Measurements from ENCODE around the gene GALNT2. TPM values are rescaled to one million over a fixed set of nuclear protein-coding genes. Genes with fewer than 3 reads are reported as not detected.
A peak's percentile ranks its signal among the peaks of the same experiment; 100 is the strongest.

The GALNT2 gene
- total RNA-seq, 1 experiment from 2014 or later, result 114 TPM

- ChIA-PET POLR2A (no interaction called here), CTCF (interaction anchor here (0.6 to 0.7 kb wide), 4 partner anchors 35 to 260 kb away, joined by 3 to 5 read pairs (median 4); no protein-coding TSS in a partner anchor)
- Mint-ChIP-seq H3K27ac (ENCODE audit: low read depth, unreplicated experiment) (no peak overlapping the region), H3K9me3 (ENCODE audit: unreplicated experiment) (no peaks in the 10 kb centered on the region), H3K4me3 (ENCODE audit: unreplicated experiment) (no peak overlapping the region), H3K4me1 (ENCODE audit: insufficient read depth, unreplicated experiment) (peaks cover 6% of the 10 kb centered on the region), H3K36me3 (ENCODE audit: insufficient read depth, unreplicated experiment) (no peaks in the 10 kb centered on the region), H3K27me3 (ENCODE audit: insufficient read depth, unreplicated experiment) (peaks cover 22% of the 10 kb centered on the region)
- no TSS peak for BruUV-seq (replicated peaks)
- intact Hi-C loops (cut with micrococcal nuclease), result no loop called here
- no peak for DNase-seq (ENCODE audit: unreplicated experiment)
- TF ChIP-seq, protein P1, sequence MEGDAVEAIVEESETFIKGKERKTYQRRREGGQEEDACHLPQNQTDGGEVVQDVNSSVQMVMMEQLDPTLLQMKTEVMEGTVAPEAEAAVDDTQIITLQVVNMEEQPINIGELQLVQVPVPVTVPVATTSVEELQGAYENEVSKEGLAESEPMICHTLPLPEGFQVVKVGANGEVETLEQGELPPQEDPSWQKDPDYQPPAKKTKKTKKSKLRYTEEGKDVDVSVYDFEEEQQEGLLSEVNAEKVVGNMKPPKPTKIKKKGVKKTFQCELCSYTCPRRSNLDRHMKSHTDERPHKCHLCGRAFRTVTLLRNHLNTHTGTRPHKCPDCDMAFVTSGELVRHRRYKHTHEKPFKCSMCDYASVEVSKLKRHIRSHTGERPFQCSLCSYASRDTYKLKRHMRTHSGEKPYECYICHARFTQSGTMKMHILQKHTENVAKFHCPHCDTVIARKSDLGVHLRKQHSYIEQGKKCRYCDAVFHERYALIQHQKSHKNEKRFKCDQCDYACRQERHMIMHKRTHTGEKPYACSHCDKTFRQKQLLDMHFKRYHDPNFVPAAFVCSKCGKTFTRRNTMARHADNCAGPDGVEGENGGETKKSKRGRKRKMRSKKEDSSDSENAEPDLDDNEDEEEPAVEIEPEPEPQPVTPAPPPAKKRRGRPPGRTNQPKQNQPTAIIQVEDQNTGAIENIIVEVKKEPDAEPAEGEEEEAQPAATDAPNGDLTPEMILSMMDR (IDR thresholded peaks at IDR 0.05; ENCODE audit: unreplicated experiment), result no peak
These were observed 22.3 kb upstream of the GALNT2 start for GRCh38 chr1:230044729-230045128.

DNA sequence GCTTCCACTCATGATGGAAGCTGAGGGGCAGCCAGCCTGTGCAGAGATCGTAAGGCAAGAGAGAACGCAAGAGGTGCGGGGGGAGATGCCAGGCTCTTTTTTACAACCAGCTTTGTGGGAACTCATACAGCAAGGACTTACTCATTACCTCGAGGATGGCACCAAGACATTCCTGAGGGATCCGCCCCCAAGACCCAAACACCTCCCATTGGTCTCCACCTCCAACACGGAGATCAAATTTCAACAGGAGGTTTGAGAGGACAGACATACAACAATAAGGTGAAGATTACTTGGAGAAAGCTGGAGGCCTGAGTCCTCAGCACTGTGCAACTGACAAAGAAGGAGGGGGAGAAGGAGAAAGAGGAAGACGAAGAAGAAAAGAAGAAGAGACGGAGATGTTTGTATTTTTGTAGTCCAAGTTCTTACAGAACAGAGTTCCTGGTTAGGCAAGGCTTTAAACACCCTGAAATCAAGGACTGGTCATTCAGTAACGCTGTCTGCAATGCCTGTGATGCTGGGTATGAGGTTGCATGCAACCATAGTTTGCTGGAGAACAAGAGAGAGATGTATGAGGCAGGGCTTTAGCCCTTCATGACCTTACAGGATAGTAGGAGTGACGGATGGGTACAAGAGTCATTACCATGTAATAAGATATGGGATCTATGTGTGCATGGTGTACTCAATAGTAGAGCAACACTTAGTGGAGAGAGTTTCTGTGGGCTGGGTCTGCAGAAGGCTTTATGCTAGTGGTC is 19.7 kb upstream of the GALNT2 start:
- Mint-ChIP-seq H3K4me1 (ENCODE audit: insufficient read depth, unreplicated experiment) (peaks cover 11% of the 10 kb centered on the region), H3K27me3 (ENCODE audit: insufficient read depth, unreplicated experiment) (peaks cover 17% of the 10 kb centered on the region), H3K4me3 (ENCODE audit: unreplicated experiment) (no peak overlapping the region), H3K27ac (ENCODE audit: low read depth, unreplicated experiment) (no peak overlapping the region), H3K36me3 (ENCODE audit: insufficient read depth, unreplicated experiment) (no peaks in the 10 kb centered on the region), H3K9me3 (ENCODE audit: unreplicated experiment) (no peaks in the 10 kb centered on the region)
- BruUV-seq (replicated peaks), result no TSS peak
- intact Hi-C loops (cut with micrococcal nuclease), result no loop called here
- TF ChIP-seq, protein P1 (IDR thresholded peaks at IDR 0.05; ENCODE audit: unreplicated experiment), result no peak
- CTCF ChIA-PET, result no interaction called here
- DNase-seq (ENCODE audit: unreplicated experiment), result peak; percentile 94
- POLR2A ChIA-PET, result interaction anchor here (0.6 to 1.1 kb wide), 3 partner anchors 58 to 227 kb away, joined by 3 to 4 read pairs (median 3); no protein-coding TSS in a partner anchor

- Mint-ChIP-seq H3K27me3 (ENCODE audit: insufficient read depth, unreplicated experiment) (peaks cover 7% of the 10 kb centered on the region), H3K4me1 (ENCODE audit: insufficient read depth, unreplicated experiment) (peaks cover 11% of the 10 kb centered on the region), H3K36me3 (ENCODE audit: insufficient read depth, unreplicated experiment) (no peaks in the 10 kb centered on the region), H3K9me3 (ENCODE audit: unreplicated experiment) (no peaks in the 10 kb centered on the region), H3K4me3 (ENCODE audit: unreplicated experiment) (no peak overlapping the region), H3K27ac (ENCODE audit: low read depth, unreplicated experiment) (no peak overlapping the region)
- ChIA-PET CTCF (no interaction called here), POLR2A (interaction anchor here (1.0 to 1.6 kb wide), 3 partner anchors 9 to 90 kb away, joined by 3 to 7 read pairs (median 4); no protein-coding TSS in a partner anchor)
- TF ChIP-seq, protein P1 (IDR thresholded peaks at IDR 0.05; ENCODE audit: unreplicated experiment), result no peak
- peak; percentile 67 for DNase-seq (ENCODE audit: unreplicated experiment)
- intact Hi-C loops (cut with micrococcal nuclease), result no loop called here
- no TSS peak for BruUV-seq (replicated peaks)
These were observed 18.7 kb upstream of the GALNT2 start for GRCh38 chr1:230048322-230048721.

DNA sequence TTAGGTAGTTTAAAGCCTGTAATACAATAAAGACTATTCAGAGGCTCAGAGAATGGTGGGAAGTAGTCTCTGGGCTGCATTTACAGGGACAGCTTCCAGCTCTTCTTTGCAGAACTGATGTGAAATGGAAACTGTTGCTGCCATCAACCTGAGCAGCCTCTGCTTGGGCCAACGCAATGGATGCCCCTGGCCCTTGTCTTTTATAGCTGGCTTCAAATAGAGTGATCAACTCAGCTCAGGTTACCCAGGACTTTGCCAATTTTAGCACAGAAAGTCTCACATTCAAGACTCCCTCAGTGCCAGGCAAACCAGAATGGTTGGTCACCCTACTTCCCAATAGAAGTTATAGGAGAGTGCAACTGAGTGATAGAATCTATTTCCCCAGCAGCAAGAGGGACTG is 18.1 kb upstream of the GALNT2 start:
- DNase-seq (ENCODE audit: unreplicated experiment), result no peak
- Mint-ChIP-seq H3K4me1 (ENCODE audit: insufficient read depth, unreplicated experiment) (peaks cover 11% of the 10 kb centered on the region), H3K4me3 (ENCODE audit: unreplicated experiment) (no peak overlapping the region), H3K27me3 (ENCODE audit: insufficient read depth, unreplicated experiment) (peaks cover under 1% of the 10 kb centered on the region), H3K27ac (ENCODE audit: low read depth, unreplicated experiment) (no peak overlapping the region), H3K36me3 (ENCODE audit: insufficient read depth, unreplicated experiment) (no peaks in the 10 kb centered on the region), H3K9me3 (ENCODE audit: unreplicated experiment) (no peaks in the 10 kb centered on the region)
- TF ChIP-seq, protein P1 (IDR thresholded peaks at IDR 0.05; ENCODE audit: unreplicated experiment), result no peak
- ChIA-PET POLR2A (interaction anchor here (0.6 to 1.6 kb wide), 2 partner anchors 8 to 243 kb away, joined by 3 to 7 read pairs; no protein-coding TSS in a partner anchor), CTCF (interaction anchor here (0.9 kb wide), 1 partner anchor 10 kb away, joined by 3 read pairs; no protein-coding TSS in a partner anchor)
- no TSS peak for BruUV-seq (replicated peaks)
- intact Hi-C loops (cut with micrococcal nuclease), result no loop called here
